ENCODE data around the gene PGA4.
"Not testable (repeated sequence)": the region's sequence is repeated elsewhere in the genome, so short reads cannot be mapped to it uniquely, and the experiment has no call there.

PGA4 gene

GRCh38 chr11:61222047-61222446 lies at the start of gene PGA4:
Gene PGA4 (plus strand): TSS chr11:61222347. CDS start chr11:61222401, 54 bp downstream.
- not testable (repeated sequence) for DNase-seq

- no peak for DNase-seq
Measured at GRCh38 chr11:61172356-61172755, 49.8 kb upstream of the PGA4 start.

GRCh38 chr11:61172888-61173287 lies 49.3 kb upstream of the PGA4 start:
- DNase-seq, result no peak

- DNase-seq, result no peak
Measured at GRCh38 chr11:61173456-61173855, 48.7 kb upstream of the PGA4 start.

- DNase-seq, result no peak
Measured at GRCh38 chr11:61174273-61174672, 47.9 kb upstream of the PGA4 start.

- no peak for DNase-seq
Measured at GRCh38 chr11:61174949-61175348, 47.2 kb upstream of the PGA4 start.

- DNase-seq, result no peak
Measured at GRCh38 chr11:61176446-61176845, 45.7 kb upstream of the PGA4 start.

- not testable (repeated sequence) for DNase-seq
Measured at GRCh38 chr11:61180205-61180604, 41.9 kb upstream of the PGA4 start.

GRCh38 chr11:61181489-61181888 lies 40.7 kb upstream of the PGA4 start:
- no peak for DNase-seq

- DNase-seq, result no peak
Measured at GRCh38 chr11:61183645-61184044, 38.5 kb upstream of the PGA4 start.

GRCh38 chr11:61186504-61186903 lies 35.6 kb upstream of the PGA4 start:
- no peak for DNase-seq

- DNase-seq, result peak in 8 of 14 donors; percentile 7 to 43 (median 15)
Measured at GRCh38 chr11:61187505-61188130, 34.5 kb upstream of the PGA4 start.

GRCh38 chr11:61189933-61190332 lies 32.2 kb upstream of the PGA4 start:
- no peak for DNase-seq

GRCh38 chr11:61193596-61193995 lies 28.6 kb upstream of the PGA4 start:
- DNase-seq, result peak in 1 of 14 donors; percentile 40

GRCh38 chr11:61194169-61194671 lies 27.9 kb upstream of the PGA4 start:
- peak in 1 of 14 donors; percentile 57 for DNase-seq

- DNase-seq, result peak in 1 of 14 donors; percentile 11
Measured at GRCh38 chr11:61194981-61195695, 27.0 kb upstream of the PGA4 start.

GRCh38 chr11:61195719-61196118 lies 26.4 kb upstream of the PGA4 start:
- DNase-seq, result no peak

- DNase-seq, result no peak
Measured at GRCh38 chr11:61198361-61198760, 23.8 kb upstream of the PGA4 start.

- no peak for DNase-seq
Measured at GRCh38 chr11:61198948-61199523, 23.1 kb upstream of the PGA4 start.

- no peak for DNase-seq
Measured at GRCh38 chr11:61201476-61201875, 20.7 kb upstream of the PGA4 start.

GRCh38 chr11:61202950-61203746 lies 19.0 kb upstream of the PGA4 start, which contains the start of gene PGA3:
Gene PGA3 (plus strand): TSS chr11:61203515. CDS start chr11:61203565, 50 bp downstream.
- DNase-seq, result not testable (repeated sequence)

GRCh38 chr11:61203873-61204272 lies 18.3 kb upstream of the PGA4 start:
- not testable (repeated sequence) for DNase-seq

Measured in C1 segment of cervical spinal cord (tissue), 14 donors.